HepG2 (cell line): ENCODE data around the gene COPS6. TPM values are rescaled to one million over a fixed set of nuclear protein-coding genes. Genes with fewer than 3 reads are reported as not detected.

Experiments
- CCDC6 ChIP-seq: sonication (generic); formaldehyde crosslinking; IDR thresholded peaks from 2 replicates; pipeline ENCODE4 v1.8.1; 2022; ENCODE audit warnings: mild to moderate bottlenecking, missing genetic modification reagents, moderate library complexity
- EEA1 ChIP-seq: sonication (generic); formaldehyde crosslinking; IDR thresholded peaks from 2 replicates; pipeline ENCODE4 v1.5.1; 2020; ENCODE audit warnings: mild to moderate bottlenecking, missing genetic modification reagents, borderline replicate concordance
- KLF6 ChIP-seq: IDR thresholded peaks from 2 replicates; pipeline ENCODE4 v1.8.0; 2016; ENCODE audit warnings: missing biosample characterization, missing genetic modification reagents
- MIER2 ChIP-seq: IDR thresholded peaks from 2 replicates; pipeline ENCODE4 v1.6.1; 2016; ENCODE audit warnings: missing biosample characterization, missing genetic modification reagents
- NFIC ChIP-seq: IDR thresholded peaks from 2 replicates; pipeline ENCODE4 v1.6.1; 2012; ENCODE audit warnings: mild to moderate bottlenecking, low read length, inconsistent platforms
- SMC3 ChIP-seq: IDR thresholded peaks from 2 replicates; pipeline ENCODE4 v1.6.1; 2011; ENCODE audit warnings: low read length, improper control_type of control experiment
- SPEN ChIP-seq: sonication (generic); formaldehyde crosslinking; IDR thresholded peaks from 2 replicates; pipeline ENCODE4 v1.5.1; 2020; ENCODE audit warnings: low read depth, mild to moderate bottlenecking, missing genetic modification reagents
- TMF1 ChIP-seq: sonication (generic); formaldehyde crosslinking; IDR thresholded peaks from 2 replicates; pipeline ENCODE4 v1.8.1; 2022; ENCODE audit warnings: low read depth, missing genetic modification reagents
- TRIM24 ChIP-seq: sonication (generic); formaldehyde crosslinking; IDR thresholded peaks from 2 replicates; pipeline ENCODE4 v1.8.0; 2022; ENCODE audit warnings: mild to moderate bottlenecking, missing genetic modification reagents
- ZBTB1 ChIP-seq: sonication (generic); formaldehyde crosslinking; IDR thresholded peaks from 2 replicates; pipeline ENCODE4 v1.4.0; 2020; ENCODE audit warnings: missing genetic modification reagents, borderline replicate concordance
- ZBTB8A ChIP-seq: sonication (generic); formaldehyde crosslinking; IDR thresholded peaks from 2 replicates; pipeline ENCODE4 v1.4.0; 2020; ENCODE audit warnings: mild to moderate bottlenecking, low read depth, missing genetic modification reagents, borderline replicate concordance
- ZNF143 ChIP-seq: sonication (generic); formaldehyde crosslinking; IDR thresholded peaks from 2 replicates; pipeline ENCODE4 v1.4.0; 2020; ENCODE audit warnings: missing genetic modification reagents
- ZNF20 ChIP-seq: sonication (generic); formaldehyde crosslinking; IDR thresholded peaks from 2 replicates; pipeline ENCODE4 v1.4.0; 2020; ENCODE audit warnings: mild to moderate bottlenecking, moderate library complexity, missing genetic modification reagents
- ZNF557 ChIP-seq: sonication (generic); formaldehyde crosslinking; IDR thresholded peaks from 2 replicates; pipeline ENCODE4 v1.4.0; 2020; ENCODE audit warnings: missing genetic modification reagents
- ZNF678 ChIP-seq: sonication (generic); formaldehyde crosslinking; IDR thresholded peaks from 2 replicates; pipeline ENCODE4 v1.4.0; 2020; ENCODE audit warnings: mild to moderate bottlenecking, missing genetic modification reagents
- polyA plus RNA-seq, 8 experiments: library from polyadenylated mRNA; depleted of rRNA in 3 of 8; stranded (reverse) in 7 of 8; unstranded in 1 of 8; fragments of >200 nt; fragmentation: Illumina TruSeq in 4 of 8; extraction: Trizol in 4 of 8; gene quantifications; 2 replicates each; pipeline versions ENCODE4 v1.2.1 to v1.2.3, GENCODE V29; 2011 to 2016; ENCODE audit warnings: low read depth in 4 of 8, missing spikeins in 1 of 8, mixed read lengths in 1 of 8; ENCODE audit not compliant: insufficient read depth in 1 of 8
- total RNA-seq, 5 experiments: library from RNA; depleted of rRNA; stranded (reverse); fragments of >200 nt; fragmentation: Illumina TruSeq; extraction: Trizol; gene quantifications; 2 replicates each; pipeline ENCODE4 v1.2.3, GENCODE V29; 2016; ENCODE audit warnings: low read depth in 1 of 5
- TF ChIP-seq, protein P1 (sequence below): sonication (generic); formaldehyde crosslinking; conservative IDR thresholded peaks from 2 replicates; pipeline ENCODE4 v1.8.0; 2022; ENCODE audit warnings: low read depth, missing genetic modification reagents
- TF ChIP-seq, protein P2 (sequence below): sonication (generic); formaldehyde crosslinking; IDR thresholded peaks from 2 replicates; pipeline ENCODE4 v1.9.0; 2021; ENCODE audit warnings: missing genetic modification reagents, borderline replicate concordance
- TF ChIP-seq, protein P3 (sequence below): sonication (generic); formaldehyde crosslinking; IDR thresholded peaks from 2 replicates; pipeline ENCODE4 v1.4.0; 2020; ENCODE audit warnings: missing genetic modification reagents
- TF ChIP-seq, protein P4 (sequence below): sonication (generic); formaldehyde crosslinking; IDR thresholded peaks from 2 replicates; pipeline ENCODE4 v1.4.0; 2020; ENCODE audit warnings: low read depth, missing genetic modification reagents

COPS6 gene
- total and polyA plus RNA-seq, 2 of the 13 experiments (the other 11 are each of a cell fraction or from before 2014, with no cell fraction given): 33.4 to 117 TPM

DNA sequence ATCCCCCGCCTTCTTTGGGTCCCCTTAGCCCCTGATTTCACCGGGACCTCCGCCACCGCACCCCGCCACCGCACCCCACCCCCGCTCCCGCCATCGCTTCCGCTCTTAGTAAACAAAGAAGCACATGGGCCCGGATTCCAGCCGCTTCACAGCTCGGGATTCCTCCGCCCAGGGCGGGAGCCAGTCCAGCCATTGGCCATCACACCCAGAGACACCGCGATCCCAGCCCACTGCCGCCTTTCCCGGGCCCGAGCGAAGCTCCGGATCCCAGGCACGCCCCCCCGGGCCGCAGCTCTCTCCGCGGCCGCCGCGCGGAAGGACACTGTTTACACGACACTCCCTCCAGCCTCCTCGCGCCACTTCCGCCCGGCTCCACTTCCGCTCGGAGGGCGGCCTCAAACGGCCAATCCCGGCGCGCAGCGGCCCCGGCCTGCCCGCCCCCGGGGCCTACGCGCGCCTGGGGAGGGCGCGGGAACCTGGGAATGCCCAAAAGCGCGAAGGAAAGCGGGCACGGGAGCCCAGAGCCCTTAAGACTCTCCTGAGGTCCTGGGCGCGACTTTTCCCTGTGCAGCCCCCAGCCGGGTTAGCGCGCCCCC, 11.7 kb downstream of the COPS6 start (continued):
- TF ChIP-seq MIER2: no peak
- TF ChIP-seq, protein P1, sequence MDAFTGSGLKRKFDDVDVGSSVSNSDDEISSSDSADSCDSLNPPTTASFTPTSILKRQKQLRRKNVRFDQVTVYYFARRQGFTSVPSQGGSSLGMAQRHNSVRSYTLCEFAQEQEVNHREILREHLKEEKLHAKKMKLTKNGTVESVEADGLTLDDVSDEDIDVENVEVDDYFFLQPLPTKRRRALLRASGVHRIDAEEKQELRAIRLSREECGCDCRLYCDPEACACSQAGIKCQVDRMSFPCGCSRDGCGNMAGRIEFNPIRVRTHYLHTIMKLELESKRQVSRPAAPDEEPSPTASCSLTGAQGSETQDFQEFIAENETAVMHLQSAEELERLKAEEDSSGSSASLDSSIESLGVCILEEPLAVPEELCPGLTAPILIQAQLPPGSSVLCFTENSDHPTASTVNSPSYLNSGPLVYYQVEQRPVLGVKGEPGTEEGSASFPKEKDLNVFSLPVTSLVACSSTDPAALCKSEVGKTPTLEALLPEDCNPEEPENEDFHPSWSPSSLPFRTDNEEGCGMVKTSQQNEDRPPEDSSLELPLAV: no peak
- TF ChIP-seq ZBTB8A (CRISPR knock-in tag): peak; percentile 67; the same call in 1 of the 2 replicates
- peak; percentile 60; the same call in 1 of the 2 replicates for TF ChIP-seq EEA1
- peak; percentile 85 for TF ChIP-seq KLF6 (CRISPR knock-in tag)
- no peak for TF ChIP-seq ZBTB1 (CRISPR knock-in tag)
- TF ChIP-seq, protein P2, sequence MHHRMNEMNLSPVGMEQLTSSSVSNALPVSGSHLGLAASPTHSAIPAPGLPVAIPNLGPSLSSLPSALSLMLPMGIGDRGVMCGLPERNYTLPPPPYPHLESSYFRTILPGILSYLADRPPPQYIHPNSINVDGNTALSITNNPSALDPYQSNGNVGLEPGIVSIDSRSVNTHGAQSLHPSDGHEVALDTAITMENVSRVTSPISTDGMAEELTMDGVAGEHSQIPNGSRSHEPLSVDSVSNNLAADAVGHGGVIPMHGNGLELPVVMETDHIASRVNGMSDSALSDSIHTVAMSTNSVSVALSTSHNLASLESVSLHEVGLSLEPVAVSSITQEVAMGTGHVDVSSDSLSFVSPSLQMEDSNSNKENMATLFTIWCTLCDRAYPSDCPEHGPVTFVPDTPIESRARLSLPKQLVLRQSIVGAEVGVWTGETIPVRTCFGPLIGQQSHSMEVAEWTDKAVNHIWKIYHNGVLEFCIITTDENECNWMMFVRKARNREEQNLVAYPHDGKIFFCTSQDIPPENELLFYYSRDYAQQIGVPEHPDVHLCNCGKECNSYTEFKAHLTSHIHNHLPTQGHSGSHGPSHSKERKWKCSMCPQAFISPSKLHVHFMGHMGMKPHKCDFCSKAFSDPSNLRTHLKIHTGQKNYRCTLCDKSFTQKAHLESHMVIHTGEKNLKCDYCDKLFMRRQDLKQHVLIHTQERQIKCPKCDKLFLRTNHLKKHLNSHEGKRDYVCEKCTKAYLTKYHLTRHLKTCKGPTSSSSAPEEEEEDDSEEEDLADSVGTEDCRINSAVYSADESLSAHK (CRISPR knock-in tag): no peak
- TF ChIP-seq, protein P3, sequence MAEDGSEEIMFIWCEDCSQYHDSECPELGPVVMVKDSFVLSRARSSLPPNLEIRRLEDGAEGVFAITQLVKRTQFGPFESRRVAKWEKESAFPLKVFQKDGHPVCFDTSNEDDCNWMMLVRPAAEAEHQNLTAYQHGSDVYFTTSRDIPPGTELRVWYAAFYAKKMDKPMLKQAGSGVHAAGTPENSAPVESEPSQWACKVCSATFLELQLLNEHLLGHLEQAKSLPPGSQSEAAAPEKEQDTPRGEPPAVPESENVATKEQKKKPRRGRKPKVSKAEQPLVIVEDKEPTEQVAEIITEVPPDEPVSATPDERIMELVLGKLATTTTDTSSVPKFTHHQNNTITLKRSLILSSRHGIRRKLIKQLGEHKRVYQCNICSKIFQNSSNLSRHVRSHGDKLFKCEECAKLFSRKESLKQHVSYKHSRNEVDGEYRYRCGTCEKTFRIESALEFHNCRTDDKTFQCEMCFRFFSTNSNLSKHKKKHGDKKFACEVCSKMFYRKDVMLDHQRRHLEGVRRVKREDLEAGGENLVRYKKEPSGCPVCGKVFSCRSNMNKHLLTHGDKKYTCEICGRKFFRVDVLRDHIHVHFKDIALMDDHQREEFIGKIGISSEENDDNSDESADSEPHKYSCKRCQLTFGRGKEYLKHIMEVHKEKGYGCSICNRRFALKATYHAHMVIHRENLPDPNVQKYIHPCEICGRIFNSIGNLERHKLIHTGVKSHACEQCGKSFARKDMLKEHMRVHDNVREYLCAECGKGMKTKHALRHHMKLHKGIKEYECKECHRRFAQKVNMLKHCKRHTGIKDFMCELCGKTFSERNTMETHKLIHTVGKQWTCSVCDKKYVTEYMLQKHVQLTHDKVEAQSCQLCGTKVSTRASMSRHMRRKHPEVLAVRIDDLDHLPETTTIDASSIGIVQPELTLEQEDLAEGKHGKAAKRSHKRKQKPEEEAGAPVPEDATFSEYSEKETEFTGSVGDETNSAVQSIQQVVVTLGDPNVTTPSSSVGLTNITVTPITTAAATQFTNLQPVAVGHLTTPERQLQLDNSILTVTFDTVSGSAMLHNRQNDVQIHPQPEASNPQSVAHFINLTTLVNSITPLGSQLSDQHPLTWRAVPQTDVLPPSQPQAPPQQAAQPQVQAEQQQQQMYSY (CRISPR knock-in tag): peak; percentile 46
- TF ChIP-seq SMC3: no peak
- no peak; the same call in 1 of the 2 replicates for TF ChIP-seq ZNF678 (CRISPR knock-in tag)
- TF ChIP-seq ZNF143 (CRISPR knock-in tag): peak; percentile 48; the same call in 1 of the 2 replicates
- peak; percentile 89 for TF ChIP-seq ZNF557 (CRISPR knock-in tag)
- TF ChIP-seq CCDC6: peak; percentile 70; the same call in 1 of the 2 replicates
- TF ChIP-seq TMF1 (CRISPR knock-in tag): 0 out of 2 replicates have a peak, but pooled peaks have one; percentile 16
- TF ChIP-seq SPEN: peak; percentile 97
- 0 out of 2 replicates have a peak, but pooled peaks have one; percentile 34 for TF ChIP-seq NFIC
- no peak for TF ChIP-seq TRIM24 (CRISPR knock-in tag)
- TF ChIP-seq, protein P4, sequence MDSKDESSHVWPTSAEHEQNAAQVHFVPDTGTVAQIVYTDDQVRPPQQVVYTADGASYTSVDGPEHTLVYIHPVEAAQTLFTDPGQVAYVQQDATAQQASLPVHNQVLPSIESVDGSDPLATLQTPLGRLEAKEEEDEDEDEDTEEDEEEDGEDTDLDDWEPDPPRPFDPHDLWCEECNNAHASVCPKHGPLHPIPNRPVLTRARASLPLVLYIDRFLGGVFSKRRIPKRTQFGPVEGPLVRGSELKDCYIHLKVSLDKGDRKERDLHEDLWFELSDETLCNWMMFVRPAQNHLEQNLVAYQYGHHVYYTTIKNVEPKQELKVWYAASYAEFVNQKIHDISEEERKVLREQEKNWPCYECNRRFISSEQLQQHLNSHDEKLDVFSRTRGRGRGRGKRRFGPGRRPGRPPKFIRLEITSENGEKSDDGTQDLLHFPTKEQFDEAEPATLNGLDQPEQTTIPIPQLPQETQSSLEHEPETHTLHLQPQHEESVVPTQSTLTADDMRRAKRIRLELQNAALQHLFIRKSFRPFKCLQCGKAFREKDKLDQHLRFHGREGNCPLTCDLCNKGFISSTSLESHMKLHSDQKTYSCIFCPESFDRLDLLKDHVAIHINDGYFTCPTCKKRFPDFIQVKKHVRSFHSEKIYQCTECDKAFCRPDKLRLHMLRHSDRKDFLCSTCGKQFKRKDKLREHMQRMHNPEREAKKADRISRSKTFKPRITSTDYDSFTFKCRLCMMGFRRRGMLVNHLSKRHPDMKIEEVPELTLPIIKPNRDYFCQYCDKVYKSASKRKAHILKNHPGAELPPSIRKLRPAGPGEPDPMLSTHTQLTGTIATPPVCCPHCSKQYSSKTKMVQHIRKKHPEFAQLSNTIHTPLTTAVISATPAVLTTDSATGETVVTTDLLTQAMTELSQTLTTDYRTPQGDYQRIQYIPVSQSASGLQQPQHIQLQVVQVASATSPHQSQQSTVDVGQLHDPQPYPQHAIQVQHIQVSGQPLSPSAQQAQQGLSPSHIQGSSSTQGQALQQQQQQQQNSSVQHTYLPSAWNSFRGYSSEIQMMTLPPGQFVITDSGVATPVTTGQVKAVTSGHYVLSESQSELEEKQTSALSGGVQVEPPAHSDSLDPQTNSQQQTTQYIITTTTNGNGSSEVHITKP (CRISPR knock-in tag): no peak; the same call in 1 of the 2 replicates
- TF ChIP-seq ZNF20: no peak
